Measurements from ENCODE around the gene ZNF506.
"Not testable (repeated sequence)": the region's sequence is repeated elsewhere in the genome, so short reads cannot be mapped to it uniquely, and the experiment has no call there.

DNA sequence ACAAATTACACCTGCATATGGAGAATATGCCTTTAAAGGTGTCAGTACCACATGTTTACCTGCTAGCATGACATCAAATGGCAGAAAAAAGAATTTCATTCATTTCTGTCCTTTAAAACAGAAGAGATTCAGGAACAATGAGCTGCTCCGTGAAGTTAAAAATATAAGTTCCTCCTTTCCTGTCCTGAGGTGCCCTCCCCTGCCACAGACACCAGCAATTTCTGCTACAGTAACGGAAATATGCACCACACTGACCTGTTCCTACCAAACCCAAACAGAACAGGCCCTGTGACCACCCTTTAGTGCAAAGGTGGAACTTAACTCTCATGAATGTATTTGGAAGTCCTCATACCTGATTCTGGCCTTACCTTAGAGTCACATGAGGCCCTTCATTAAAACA, 30.2 kb upstream of the ZNF506 start:
- TF ChIP-seq, protein P1, sequence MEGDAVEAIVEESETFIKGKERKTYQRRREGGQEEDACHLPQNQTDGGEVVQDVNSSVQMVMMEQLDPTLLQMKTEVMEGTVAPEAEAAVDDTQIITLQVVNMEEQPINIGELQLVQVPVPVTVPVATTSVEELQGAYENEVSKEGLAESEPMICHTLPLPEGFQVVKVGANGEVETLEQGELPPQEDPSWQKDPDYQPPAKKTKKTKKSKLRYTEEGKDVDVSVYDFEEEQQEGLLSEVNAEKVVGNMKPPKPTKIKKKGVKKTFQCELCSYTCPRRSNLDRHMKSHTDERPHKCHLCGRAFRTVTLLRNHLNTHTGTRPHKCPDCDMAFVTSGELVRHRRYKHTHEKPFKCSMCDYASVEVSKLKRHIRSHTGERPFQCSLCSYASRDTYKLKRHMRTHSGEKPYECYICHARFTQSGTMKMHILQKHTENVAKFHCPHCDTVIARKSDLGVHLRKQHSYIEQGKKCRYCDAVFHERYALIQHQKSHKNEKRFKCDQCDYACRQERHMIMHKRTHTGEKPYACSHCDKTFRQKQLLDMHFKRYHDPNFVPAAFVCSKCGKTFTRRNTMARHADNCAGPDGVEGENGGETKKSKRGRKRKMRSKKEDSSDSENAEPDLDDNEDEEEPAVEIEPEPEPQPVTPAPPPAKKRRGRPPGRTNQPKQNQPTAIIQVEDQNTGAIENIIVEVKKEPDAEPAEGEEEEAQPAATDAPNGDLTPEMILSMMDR (IDR thresholded peaks at IDR 0.05), result not testable (repeated sequence)
- TF ChIP-seq POLR2A (IDR thresholded peaks at IDR 0.05), result not testable (repeated sequence)
